OCI-M1 (cell line): ENCODE measurements around the gene SLC6A16.
"Not testable (repeated sequence)": the region's sequence is repeated elsewhere in the genome, so short reads cannot be mapped to it uniquely, and the experiment has no call there.

Source experiments
- DNase-seq: peaks from one replicate; lab custom pipeline; 2025; lab: John Stamatoyannopoulos, UW

The SLC6A16 gene

GRCh38 chr19:49344505-49345423 lies 19.8 kb upstream of the SLC6A16 start:
- no peak for DNase-seq

GRCh38 chr19:49343123-49343522 lies 18.1 kb upstream of the SLC6A16 start:
- no peak for DNase-seq

- no peak for DNase-seq
Observed at GRCh38 chr19:49342291-49342721, 17.3 kb upstream of the SLC6A16 start.

- DNase-seq, result no peak
Observed at GRCh38 chr19:49340865-49341718, 16.1 kb upstream of the SLC6A16 start.

- DNase-seq, result no peak
Observed at GRCh38 chr19:49340069-49340864, 15.3 kb upstream of the SLC6A16 start.

GRCh38 chr19:49339301-49340068 lies 14.5 kb upstream of the SLC6A16 start:
- DNase-seq, result no peak

GRCh38 chr19:49338691-49339300 lies 13.8 kb upstream of the SLC6A16 start:
- DNase-seq, result no peak

GRCh38 chr19:49338023-49338677 lies 13.2 kb upstream of the SLC6A16 start:
- DNase-seq, result no peak

GRCh38 chr19:49337267-49338022 lies 12.5 kb upstream of the SLC6A16 start:
- DNase-seq, result no peak

GRCh38 chr19:49336482-49337266 lies 11.7 kb upstream of the SLC6A16 start:
- DNase-seq, result no peak

- peak; percentile 38 for DNase-seq
Observed at GRCh38 chr19:49335784-49336481, 10.9 kb upstream of the SLC6A16 start.

- DNase-seq, result peak; percentile 80
Observed at GRCh38 chr19:49335071-49335783, 10.2 kb upstream of the SLC6A16 start, which contains the start of gene CD37. Gene CD37 (plus strand): TSS chr19:49335406. CDS start chr19:49335541, 135 bp downstream.

- DNase-seq, result no peak
Observed at GRCh38 chr19:49333811-49334288, 8.9 kb upstream of the SLC6A16 start.

- no peak for DNase-seq
Observed at GRCh38 chr19:49333418-49333805, 8.4 kb upstream of the SLC6A16 start.

- not testable (repeated sequence) for DNase-seq
Observed at GRCh38 chr19:49332691-49333417, 7.9 kb upstream of the SLC6A16 start.

GRCh38 chr19:49331616-49332055 lies 6.6 kb upstream of the SLC6A16 start:
- DNase-seq, result peak; percentile 87
